Measurements from ENCODE around the gene ITGB5.

ITGB5 gene

GRCh38 chr3:124890573-124891190, 3.5 kb upstream of the ITGB5 start:
- no peak overlapping the region for H3K4me3 ChIP-seq (ENCODE audit: low read depth, low read length)
- H2AFZ ChIP-seq (ENCODE audit: low read length, unreplicated experiment), result no peak overlapping the region
- no peak overlapping the region for H3K27ac ChIP-seq (ENCODE audit: low read depth, low read length)
- peaks cover 7% of the 10 kb centered on the region for H3K79me2 ChIP-seq (ENCODE audit: control insufficient read depth, insufficient read depth, low read length, unreplicated experiment)
- no peaks in the 10 kb centered on the region for H3K27me3 ChIP-seq (ENCODE audit: insufficient read depth, low read length)
- H3K4me1 ChIP-seq (ENCODE audit: control insufficient read depth, insufficient read depth, low read length, unreplicated experiment), result no peaks in the 10 kb centered on the region
- no peaks in the 10 kb centered on the region for H3K36me3 ChIP-seq (ENCODE audit: insufficient read depth, low read length)

DNA sequence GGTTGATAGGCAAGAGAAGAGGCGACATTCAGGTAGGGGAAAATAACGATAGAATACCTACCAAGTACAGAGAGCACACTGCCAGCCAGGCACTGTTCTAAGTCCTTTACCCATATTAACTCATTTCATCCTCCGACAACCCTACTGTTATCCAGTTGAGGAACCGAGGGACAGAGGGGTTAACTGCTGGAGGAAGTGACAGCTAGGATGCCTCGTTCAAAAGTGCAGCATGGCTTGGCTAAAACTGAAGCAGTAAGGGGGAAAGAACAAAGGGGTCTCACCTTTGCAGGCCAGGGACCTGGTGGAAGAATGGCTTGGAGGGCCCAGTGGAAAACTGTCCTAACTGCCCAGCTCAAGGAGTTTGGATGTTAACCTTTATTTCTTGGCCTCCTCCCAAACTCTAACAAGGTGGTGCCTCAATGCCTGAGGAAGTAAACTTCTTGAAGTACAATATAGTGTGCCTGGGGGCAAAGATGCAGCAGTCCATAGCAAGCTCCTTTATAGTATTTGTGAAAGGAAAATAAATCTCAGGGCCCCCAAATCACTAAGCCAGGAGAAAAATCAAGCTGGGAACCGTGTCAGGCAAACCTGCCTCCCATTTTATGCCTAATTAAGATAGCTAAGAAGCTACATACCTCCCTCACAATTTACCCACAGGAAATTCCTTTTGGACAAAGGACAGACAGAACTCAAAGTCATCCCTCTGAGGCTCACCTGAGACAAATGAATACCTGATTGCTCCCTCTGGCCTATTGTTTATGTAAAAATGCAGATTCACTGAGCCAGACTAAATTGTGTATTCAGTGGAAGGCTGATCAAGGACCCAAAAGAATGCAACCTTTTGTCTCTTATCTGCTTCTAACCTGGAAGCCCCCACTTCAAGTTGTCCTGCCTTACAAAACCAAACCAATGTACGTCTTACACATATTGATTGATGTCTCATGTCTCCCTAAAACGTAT, 1.6 kb upstream of the ITGB5 start:
- Histone ChIP-seq H3K27me3 (ENCODE audit: insufficient read depth, low read length) (no peaks in the 10 kb centered on the region), H3K36me3 (ENCODE audit: insufficient read depth, low read length) (no peaks in the 10 kb centered on the region), H3K27ac (ENCODE audit: low read depth, low read length) (no peak overlapping the region), H3K4me1 (ENCODE audit: control insufficient read depth, insufficient read depth, low read length, unreplicated experiment) (peaks cover 14% of the 10 kb centered on the region), H2AFZ (ENCODE audit: low read length, unreplicated experiment) (no peak overlapping the region), H3K79me2 (ENCODE audit: control insufficient read depth, insufficient read depth, low read length, unreplicated experiment) (peaks cover 23% of the 10 kb centered on the region), H3K4me3 (ENCODE audit: low read depth, low read length) (no peak overlapping the region)

- Histone ChIP-seq H3K36me3 (ENCODE audit: insufficient read depth, low read length) (no peaks in the 10 kb centered on the region), H3K4me1 (ENCODE audit: control insufficient read depth, insufficient read depth, low read length, unreplicated experiment) (peaks cover 22% of the 10 kb centered on the region), H2AFZ (ENCODE audit: low read length, unreplicated experiment) (no peak overlapping the region), H3K4me3 (ENCODE audit: low read depth, low read length) (0 out of 2 replicates have a peak overlapping the region, but pooled peaks have one; percentile 84), H3K27me3 (ENCODE audit: insufficient read depth, low read length) (no peaks in the 10 kb centered on the region), H3K79me2 (ENCODE audit: control insufficient read depth, insufficient read depth, low read length, unreplicated experiment) (peaks cover 32% of the 10 kb centered on the region), H3K27ac (ENCODE audit: low read depth, low read length) (no peak overlapping the region)
These were observed 750 bp upstream of the ITGB5 start for GRCh38 chr3:124887932-124888298.

DNA sequence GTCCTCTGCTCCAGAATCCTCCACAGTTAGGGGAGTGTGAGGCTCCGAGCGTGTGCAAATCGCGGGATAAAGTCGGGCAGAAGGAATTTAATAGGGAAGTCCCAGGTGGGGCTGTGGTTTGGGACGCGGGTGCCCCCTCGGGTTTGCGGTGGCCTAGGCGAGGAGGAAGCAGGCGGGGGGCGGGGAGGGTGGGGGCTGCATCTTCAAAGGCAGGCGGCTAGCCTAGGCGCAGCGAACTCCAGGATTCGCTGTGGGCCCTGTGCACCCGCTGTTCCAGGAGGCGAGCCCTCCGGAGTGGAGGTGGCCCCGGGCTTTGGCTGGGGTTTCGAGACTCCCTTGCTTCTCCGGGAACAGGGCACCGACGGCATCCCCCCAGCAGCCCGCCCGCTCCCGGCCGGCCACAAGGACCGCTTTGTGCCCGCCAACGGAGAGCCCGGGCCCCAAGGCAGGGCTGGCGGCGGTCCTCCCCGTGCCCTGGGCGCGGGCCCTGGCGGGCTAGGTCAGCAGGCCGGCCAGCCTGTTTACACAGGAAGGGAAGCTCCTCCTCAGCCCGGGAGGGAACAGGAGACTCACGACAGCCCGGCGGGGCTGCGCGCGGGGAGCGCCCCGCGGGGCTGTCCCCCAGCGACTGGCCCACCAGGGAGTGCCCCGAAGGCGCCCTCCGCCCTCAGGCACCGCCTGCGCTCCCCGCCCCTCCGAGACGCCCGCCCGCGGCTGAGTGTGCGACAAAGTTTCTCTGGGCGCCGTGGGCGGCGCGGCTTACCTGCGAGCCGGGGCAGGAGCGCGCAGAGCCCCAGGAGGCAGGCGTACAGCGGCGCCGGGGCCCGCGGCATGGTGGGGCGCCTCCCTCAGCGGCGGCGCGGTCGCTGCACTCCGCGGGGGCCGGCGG, 753 bp downstream of the ITGB5 start:
- peaks cover 47% of the 10 kb centered on the region for H3K79me2 ChIP-seq (ENCODE audit: control insufficient read depth, insufficient read depth, low read length, unreplicated experiment)
- no peaks in the 10 kb centered on the region for H3K27me3 ChIP-seq (ENCODE audit: insufficient read depth, low read length)
- no peaks in the 10 kb centered on the region for H3K36me3 ChIP-seq (ENCODE audit: insufficient read depth, low read length)
- H3K27ac ChIP-seq (ENCODE audit: low read depth, low read length), result peak overlapping the region; percentile 64
- H3K4me3 ChIP-seq (ENCODE audit: low read depth, low read length), result peak overlapping the region; percentile 84
- H2AFZ ChIP-seq (ENCODE audit: low read length, unreplicated experiment), result peak overlapping the region; percentile 34
- H3K4me1 ChIP-seq (ENCODE audit: control insufficient read depth, insufficient read depth, low read length, unreplicated experiment), result peaks cover 33% of the 10 kb centered on the region

- Histone ChIP-seq H3K27ac (ENCODE audit: low read depth, low read length) (peak overlapping the region; percentile 64), H3K4me3 (ENCODE audit: low read depth, low read length) (peak overlapping the region; percentile 84), H3K36me3 (ENCODE audit: insufficient read depth, low read length) (no peaks in the 10 kb centered on the region), H3K4me1 (ENCODE audit: control insufficient read depth, insufficient read depth, low read length, unreplicated experiment) (peaks cover 33% of the 10 kb centered on the region), H2AFZ (ENCODE audit: low read length, unreplicated experiment) (peak overlapping the region; percentile 34), H3K27me3 (ENCODE audit: insufficient read depth, low read length) (no peaks in the 10 kb centered on the region), H3K79me2 (ENCODE audit: control insufficient read depth, insufficient read depth, low read length, unreplicated experiment) (peaks cover 53% of the 10 kb centered on the region)
These were observed 1.5 kb downstream of the ITGB5 start for GRCh38 chr3:124885466-124886167.

DNA sequence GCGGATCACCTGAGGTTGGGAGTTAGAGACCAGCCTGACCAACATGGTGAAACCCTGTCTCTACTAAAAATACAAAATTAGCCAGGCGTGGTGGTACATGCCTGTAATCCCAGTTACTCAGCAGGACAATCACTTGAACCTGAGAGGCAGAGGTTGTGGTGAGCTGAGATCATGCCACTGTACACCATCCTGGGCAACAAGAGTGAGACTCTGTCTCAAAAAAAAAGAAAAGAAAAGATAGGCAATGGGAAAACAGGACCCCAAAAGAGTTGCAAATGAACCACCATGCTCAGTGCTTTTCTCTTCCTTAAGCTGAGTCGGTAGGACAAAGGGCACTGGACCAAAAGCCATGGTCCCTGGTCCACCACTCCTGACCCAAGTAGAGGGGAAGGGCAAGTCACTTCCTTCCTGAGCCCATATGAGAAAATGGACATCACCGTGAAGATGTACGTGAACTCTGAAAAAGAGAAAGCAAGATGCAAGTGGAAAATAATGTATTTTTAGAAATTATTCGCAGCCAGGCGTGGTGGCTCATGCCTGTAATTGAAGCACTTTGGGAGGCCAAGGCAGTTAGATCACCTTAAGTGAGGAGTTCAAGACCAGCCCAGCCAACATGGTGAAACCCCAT, 2.6 kb downstream of the ITGB5 start:
- Histone ChIP-seq H3K27ac (ENCODE audit: low read depth, low read length) (peak overlapping the region; percentile 64), H3K27me3 (ENCODE audit: insufficient read depth, low read length) (no peaks in the 10 kb centered on the region), H3K79me2 (ENCODE audit: control insufficient read depth, insufficient read depth, low read length, unreplicated experiment) (peaks cover 60% of the 10 kb centered on the region), H3K36me3 (ENCODE audit: insufficient read depth, low read length) (no peaks in the 10 kb centered on the region), H3K4me1 (ENCODE audit: control insufficient read depth, insufficient read depth, low read length, unreplicated experiment) (peaks cover 42% of the 10 kb centered on the region), H3K4me3 (ENCODE audit: low read depth, low read length) (peak overlapping the region; percentile 84), H2AFZ (ENCODE audit: low read length, unreplicated experiment) (no peak overlapping the region)

- Histone ChIP-seq H3K27me3 (ENCODE audit: insufficient read depth, low read length) (no peaks in the 10 kb centered on the region), H3K27ac (ENCODE audit: low read depth, low read length) (peak overlapping the region; percentile 64), H3K4me3 (ENCODE audit: low read depth, low read length) (peak overlapping the region; percentile 84; the same call in 1 of the 2 replicates), H2AFZ (ENCODE audit: low read length, unreplicated experiment) (no peak overlapping the region), H3K36me3 (ENCODE audit: insufficient read depth, low read length) (no peaks in the 10 kb centered on the region), H3K4me1 (ENCODE audit: control insufficient read depth, insufficient read depth, low read length, unreplicated experiment) (peaks cover 48% of the 10 kb centered on the region), H3K79me2 (ENCODE audit: control insufficient read depth, insufficient read depth, low read length, unreplicated experiment) (peaks cover 64% of the 10 kb centered on the region)
These were observed 3.2 kb downstream of the ITGB5 start for GRCh38 chr3:124883766-124884473.

DNA sequence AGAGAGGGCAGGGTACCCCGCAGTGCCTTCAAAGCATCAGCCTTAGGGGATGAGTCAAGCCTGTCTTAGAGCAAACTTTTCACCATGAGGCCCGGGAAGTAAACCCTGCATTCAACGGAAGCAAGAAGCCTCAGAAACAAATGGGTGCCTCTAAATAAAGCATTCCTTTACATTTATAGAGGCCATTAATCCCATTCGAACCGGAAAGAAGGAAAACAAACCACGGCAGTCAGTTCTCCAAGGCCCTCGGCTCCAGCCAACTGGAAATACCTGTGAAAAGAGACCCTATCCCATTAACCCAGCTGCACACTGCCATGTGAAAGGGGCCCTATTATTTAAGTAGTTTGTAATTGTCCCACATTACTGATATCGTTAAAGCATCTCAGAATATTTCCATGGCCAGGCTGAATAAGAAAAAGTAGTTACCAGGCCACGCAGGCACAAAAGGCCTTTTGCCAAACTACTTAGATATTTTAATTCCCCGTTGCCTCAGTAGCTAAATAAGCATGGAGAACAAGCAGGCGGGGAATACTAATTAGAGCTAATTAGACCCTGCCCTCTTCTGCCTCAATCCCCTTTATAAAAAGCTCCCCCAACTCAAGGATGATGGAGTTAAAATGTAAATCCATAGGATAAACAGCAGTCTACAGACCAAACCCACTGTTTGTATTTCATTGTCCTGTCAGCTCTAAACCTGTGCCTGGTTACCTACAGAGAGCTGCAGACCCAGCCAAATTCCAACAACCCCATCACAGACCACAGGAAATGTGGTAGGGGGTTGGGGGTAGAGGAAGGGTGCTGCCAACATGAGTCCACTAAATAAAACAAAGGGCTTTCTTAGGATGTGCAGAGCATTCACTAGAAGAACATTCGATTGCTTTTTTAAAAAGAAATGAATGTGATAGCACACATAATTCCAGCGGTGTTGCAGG, 4.1 kb downstream of the ITGB5 start:
- Histone ChIP-seq H3K36me3 (ENCODE audit: insufficient read depth, low read length) (no peaks in the 10 kb centered on the region), H3K4me1 (ENCODE audit: control insufficient read depth, insufficient read depth, low read length, unreplicated experiment) (peaks cover 52% of the 10 kb centered on the region), H3K79me2 (ENCODE audit: control insufficient read depth, insufficient read depth, low read length, unreplicated experiment) (peaks cover 67% of the 10 kb centered on the region), H3K4me3 (ENCODE audit: low read depth, low read length) (no peak overlapping the region; the same call in 1 of the 2 replicates), H2AFZ (ENCODE audit: low read length, unreplicated experiment) (no peak overlapping the region), H3K27me3 (ENCODE audit: insufficient read depth, low read length) (no peaks in the 10 kb centered on the region), H3K27ac (ENCODE audit: low read depth, low read length) (peak overlapping the region; percentile 64)
